Adrenal gland (tissue), 5 donors: ENCODE results near the gene PSG1.

Experiments used
- POLR2A ChIP-seq, 2 donors: fragments of 450-650 bp; IDR thresholded peaks; one replicate each; pipeline ENCODE4 v1.6.1; 2017; ENCODE audit warnings: antibody characterized with exemption in 2 of 2, mild to moderate bottlenecking in 2 of 2, moderate library complexity in 1 of 2
- TF ChIP-seq, protein P1 (sequence below), 6 experiments: fragments of 450-650 bp in 4 of 6; fragments of 200-600 bp in 2 of 6; sonication (generic) in 1 of 6; IDR thresholded peaks; 1 replicate in 5 of 6; 2 replicates in 1 of 6; pipeline versions ENCODE4 v1.5.1 to v1.8.0; 2016 to 2021; ENCODE audit warnings: antibody characterized with exemption in 6 of 6, mild to moderate bottlenecking in 2 of 6, moderate library complexity in 1 of 6
- donor health status: DM: no; HTN: no; CAD: no.

DNA sequence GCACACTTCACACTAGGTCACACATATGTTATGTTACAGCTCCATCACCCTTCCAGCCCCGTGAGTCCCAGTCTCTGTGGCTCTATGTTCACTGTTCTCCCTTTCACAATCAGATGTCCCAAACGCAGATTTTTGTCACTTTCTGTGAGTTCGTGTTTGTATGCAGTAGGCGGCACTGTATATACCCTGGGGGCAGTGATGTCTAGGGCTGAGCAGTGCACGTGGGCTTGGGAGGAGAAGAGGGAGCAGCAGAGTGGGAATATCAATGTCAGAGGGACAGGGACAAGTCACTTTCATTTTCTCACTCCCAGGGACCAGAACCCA, 22.0 kb downstream of the PSG1 start:
- TF ChIP-seq, protein P1, sequence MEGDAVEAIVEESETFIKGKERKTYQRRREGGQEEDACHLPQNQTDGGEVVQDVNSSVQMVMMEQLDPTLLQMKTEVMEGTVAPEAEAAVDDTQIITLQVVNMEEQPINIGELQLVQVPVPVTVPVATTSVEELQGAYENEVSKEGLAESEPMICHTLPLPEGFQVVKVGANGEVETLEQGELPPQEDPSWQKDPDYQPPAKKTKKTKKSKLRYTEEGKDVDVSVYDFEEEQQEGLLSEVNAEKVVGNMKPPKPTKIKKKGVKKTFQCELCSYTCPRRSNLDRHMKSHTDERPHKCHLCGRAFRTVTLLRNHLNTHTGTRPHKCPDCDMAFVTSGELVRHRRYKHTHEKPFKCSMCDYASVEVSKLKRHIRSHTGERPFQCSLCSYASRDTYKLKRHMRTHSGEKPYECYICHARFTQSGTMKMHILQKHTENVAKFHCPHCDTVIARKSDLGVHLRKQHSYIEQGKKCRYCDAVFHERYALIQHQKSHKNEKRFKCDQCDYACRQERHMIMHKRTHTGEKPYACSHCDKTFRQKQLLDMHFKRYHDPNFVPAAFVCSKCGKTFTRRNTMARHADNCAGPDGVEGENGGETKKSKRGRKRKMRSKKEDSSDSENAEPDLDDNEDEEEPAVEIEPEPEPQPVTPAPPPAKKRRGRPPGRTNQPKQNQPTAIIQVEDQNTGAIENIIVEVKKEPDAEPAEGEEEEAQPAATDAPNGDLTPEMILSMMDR (IDR thresholded peaks at IDR 0.05), result no peak
- TF ChIP-seq POLR2A (IDR thresholded peaks at IDR 0.05), result no peak
